ENCODE results near the gene MSH6. TPM values are rescaled to one million over a fixed set of nuclear protein-coding genes. Genes with fewer than 3 reads are reported as not detected.

MSH6 gene
- total RNA-seq, 1 experiment from 2014 or later: 275 TPM

DNA sequence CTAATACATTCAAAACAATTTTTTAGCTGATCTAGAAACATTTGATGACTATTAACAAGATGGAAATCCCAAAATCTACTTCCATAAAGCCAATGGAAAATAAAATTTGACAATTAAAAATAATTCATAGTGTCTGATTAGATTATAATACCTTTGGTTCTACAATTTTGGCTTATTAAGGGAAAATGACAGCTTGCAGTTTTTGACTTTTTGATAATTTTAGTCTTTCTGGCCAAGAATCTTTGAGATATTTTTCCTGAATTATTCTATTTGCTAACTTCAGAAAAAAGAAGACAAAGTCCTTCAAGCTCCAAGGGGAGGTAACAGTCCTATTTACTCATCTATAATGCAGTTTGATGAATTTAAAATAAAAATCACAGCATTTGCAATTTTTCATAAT lies 39.6 kb downstream of the MSH6 start:
- Mint-ChIP-seq H3K27me3 (ENCODE audit: low read depth) (no peaks in the 10 kb centered on the region), H3K9me3 (no peaks in the 10 kb centered on the region), H3K4me1 (no peaks in the 10 kb centered on the region), H3K4me3 (no peak overlapping the region), H3K27ac (no peak overlapping the region), H3K36me3 (peaks cover 63% of the 10 kb centered on the region)
- DNase-seq (ENCODE audit: low spot score) (no peak), ATAC-seq (no peak)
- TF ChIP-seq SMAD3 (CRISPR knock-in tag; IDR thresholded peaks at IDR 0.05; ENCODE audit: borderline replicate concordance) (no peak), ZNF219 (CRISPR knock-in tag; IDR thresholded peaks at IDR 0.05; ENCODE audit: borderline replicate concordance) (no peak), CBFB (CRISPR knock-in tag; IDR thresholded peaks at IDR 0.05; ENCODE audit: low read depth) (no peak), ZNF416 (CRISPR knock-in tag; IDR thresholded peaks at IDR 0.05) (no peak), FOXJ3 (CRISPR knock-in tag; IDR thresholded peaks at IDR 0.05; ENCODE audit: borderline replicate concordance) (no peak), RELA (CRISPR knock-in tag; IDR thresholded peaks at IDR 0.05; ENCODE audit: borderline replicate concordance) (no peak), ZNF232 (CRISPR knock-in tag; IDR thresholded peaks at IDR 0.05) (no peak), CREM (CRISPR knock-in tag; IDR thresholded peaks at IDR 0.05) (no peak), SMAD4 (CRISPR knock-in tag; IDR thresholded peaks at IDR 0.05) (no peak), ZNF138 (CRISPR knock-in tag; conservative IDR thresholded peaks at IDR 0.05) (no peak), ZNF396 (CRISPR knock-in tag; IDR thresholded peaks at IDR 0.05; ENCODE audit: borderline replicate concordance) (no peak)
- TF ChIP-seq, protein P1, sequence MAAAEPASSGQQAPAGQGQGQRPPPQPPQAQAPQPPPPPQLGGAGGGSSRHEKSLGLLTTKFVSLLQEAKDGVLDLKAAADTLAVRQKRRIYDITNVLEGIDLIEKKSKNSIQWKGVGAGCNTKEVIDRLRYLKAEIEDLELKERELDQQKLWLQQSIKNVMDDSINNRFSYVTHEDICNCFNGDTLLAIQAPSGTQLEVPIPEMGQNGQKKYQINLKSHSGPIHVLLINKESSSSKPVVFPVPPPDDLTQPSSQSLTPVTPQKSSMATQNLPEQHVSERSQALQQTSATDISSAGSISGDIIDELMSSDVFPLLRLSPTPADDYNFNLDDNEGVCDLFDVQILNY (CRISPR knock-in tag; IDR thresholded peaks at IDR 0.05): no peak
- TF ChIP-seq, protein P2, sequence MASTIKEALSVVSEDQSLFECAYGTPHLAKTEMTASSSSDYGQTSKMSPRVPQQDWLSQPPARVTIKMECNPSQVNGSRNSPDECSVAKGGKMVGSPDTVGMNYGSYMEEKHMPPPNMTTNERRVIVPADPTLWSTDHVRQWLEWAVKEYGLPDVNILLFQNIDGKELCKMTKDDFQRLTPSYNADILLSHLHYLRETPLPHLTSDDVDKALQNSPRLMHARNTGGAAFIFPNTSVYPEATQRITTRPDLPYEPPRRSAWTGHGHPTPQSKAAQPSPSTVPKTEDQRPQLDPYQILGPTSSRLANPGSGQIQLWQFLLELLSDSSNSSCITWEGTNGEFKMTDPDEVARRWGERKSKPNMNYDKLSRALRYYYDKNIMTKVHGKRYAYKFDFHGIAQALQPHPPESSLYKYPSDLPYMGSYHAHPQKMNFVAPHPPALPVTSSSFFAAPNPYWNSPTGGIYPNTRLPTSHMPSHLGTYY (CRISPR knock-in tag; IDR thresholded peaks at IDR 0.05): no peak
- TF ChIP-seq, protein P3, sequence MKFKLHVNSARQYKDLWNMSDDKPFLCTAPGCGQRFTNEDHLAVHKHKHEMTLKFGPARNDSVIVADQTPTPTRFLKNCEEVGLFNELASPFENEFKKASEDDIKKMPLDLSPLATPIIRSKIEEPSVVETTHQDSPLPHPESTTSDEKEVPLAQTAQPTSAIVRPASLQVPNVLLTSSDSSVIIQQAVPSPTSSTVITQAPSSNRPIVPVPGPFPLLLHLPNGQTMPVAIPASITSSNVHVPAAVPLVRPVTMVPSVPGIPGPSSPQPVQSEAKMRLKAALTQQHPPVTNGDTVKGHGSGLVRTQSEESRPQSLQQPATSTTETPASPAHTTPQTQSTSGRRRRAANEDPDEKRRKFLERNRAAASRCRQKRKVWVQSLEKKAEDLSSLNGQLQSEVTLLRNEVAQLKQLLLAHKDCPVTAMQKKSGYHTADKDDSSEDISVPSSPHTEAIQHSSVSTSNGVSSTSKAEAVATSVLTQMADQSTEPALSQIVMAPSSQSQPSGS (CRISPR knock-in tag; IDR thresholded peaks at IDR 0.05; ENCODE audit: borderline replicate concordance, low read depth): no peak
- CTCF ChIA-PET: no interaction called here
- POLR2A ChIA-PET: no interaction called here

DNA sequence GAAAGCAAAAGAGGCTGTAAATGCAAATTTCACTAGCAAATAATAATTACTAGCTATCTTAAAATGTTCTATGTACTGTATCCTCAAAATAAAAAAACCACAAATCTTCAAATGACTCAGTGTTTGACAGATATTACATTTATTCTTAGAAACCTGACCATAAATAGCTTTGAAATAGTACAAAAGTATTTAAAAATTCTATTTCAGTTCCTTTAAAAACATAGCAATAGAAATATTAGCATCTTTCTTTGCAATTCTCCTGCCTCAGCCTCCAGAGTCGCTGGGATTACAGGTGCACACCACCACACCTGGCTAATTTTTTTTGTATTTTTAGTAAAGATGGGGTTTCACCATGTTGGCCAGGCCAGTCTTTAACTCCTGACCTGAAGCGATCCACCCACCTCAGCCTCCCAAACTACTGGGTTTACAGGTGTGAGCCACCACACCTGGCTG lies 50.6 kb downstream of the MSH6 start:
- no peak for ATAC-seq
- Mint-ChIP-seq H3K27ac (no peak overlapping the region), H3K36me3 (peaks cover 52% of the 10 kb centered on the region), H3K9me3 (no peaks in the 10 kb centered on the region), H3K27me3 (ENCODE audit: low read depth) (no peaks in the 10 kb centered on the region), H3K4me3 (no peak overlapping the region), H3K4me1 (no peaks in the 10 kb centered on the region)
- POLR2A ChIA-PET: interaction anchor here (0.6 kb wide), 1 partner anchor 49 kb away, joined by 3 read pairs; no protein-coding TSS in a partner anchor
- CTCF ChIA-PET: no interaction called here
- no peak for DNase-seq (ENCODE audit: low spot score)
- TF ChIP-seq ZNF416 (CRISPR knock-in tag; IDR thresholded peaks at IDR 0.05) (no peak), NR1H2 (CRISPR knock-in tag; IDR thresholded peaks at IDR 0.05) (no peak), NFATC4 (CRISPR knock-in tag; IDR thresholded peaks at IDR 0.05) (no peak), ESRRA (CRISPR knock-in tag; IDR thresholded peaks at IDR 0.05; ENCODE audit: borderline replicate concordance) (no peak), ZNF396 (CRISPR knock-in tag; IDR thresholded peaks at IDR 0.05; ENCODE audit: borderline replicate concordance) (no peak), CBFB (CRISPR knock-in tag; IDR thresholded peaks at IDR 0.05; ENCODE audit: low read depth) (no peak), ZNF671 (CRISPR knock-in tag; IDR thresholded peaks at IDR 0.05) (no peak), SP1 (CRISPR knock-in tag; conservative IDR thresholded peaks at IDR 0.05) (no peak)
- TF ChIP-seq, protein P4, sequence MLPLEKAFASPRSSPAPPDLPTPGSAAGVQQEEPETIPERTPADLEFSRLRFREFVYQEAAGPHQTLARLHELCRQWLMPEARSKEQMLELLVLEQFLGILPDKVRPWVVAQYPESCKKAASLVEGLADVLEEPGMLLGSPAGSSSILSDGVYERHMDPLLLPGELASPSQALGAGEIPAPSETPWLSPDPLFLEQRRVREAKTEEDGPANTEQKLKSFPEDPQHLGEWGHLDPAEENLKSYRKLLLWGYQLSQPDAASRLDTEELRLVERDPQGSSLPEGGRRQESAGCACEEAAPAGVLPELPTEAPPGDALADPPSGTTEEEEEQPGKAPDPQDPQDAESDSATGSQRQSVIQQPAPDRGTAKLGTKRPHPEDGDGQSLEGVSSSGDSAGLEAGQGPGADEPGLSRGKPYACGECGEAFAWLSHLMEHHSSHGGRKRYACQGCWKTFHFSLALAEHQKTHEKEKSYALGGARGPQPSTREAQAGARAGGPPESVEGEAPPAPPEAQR (CRISPR knock-in tag; IDR thresholded peaks at IDR 0.05): no peak
- TF ChIP-seq, protein P5, sequence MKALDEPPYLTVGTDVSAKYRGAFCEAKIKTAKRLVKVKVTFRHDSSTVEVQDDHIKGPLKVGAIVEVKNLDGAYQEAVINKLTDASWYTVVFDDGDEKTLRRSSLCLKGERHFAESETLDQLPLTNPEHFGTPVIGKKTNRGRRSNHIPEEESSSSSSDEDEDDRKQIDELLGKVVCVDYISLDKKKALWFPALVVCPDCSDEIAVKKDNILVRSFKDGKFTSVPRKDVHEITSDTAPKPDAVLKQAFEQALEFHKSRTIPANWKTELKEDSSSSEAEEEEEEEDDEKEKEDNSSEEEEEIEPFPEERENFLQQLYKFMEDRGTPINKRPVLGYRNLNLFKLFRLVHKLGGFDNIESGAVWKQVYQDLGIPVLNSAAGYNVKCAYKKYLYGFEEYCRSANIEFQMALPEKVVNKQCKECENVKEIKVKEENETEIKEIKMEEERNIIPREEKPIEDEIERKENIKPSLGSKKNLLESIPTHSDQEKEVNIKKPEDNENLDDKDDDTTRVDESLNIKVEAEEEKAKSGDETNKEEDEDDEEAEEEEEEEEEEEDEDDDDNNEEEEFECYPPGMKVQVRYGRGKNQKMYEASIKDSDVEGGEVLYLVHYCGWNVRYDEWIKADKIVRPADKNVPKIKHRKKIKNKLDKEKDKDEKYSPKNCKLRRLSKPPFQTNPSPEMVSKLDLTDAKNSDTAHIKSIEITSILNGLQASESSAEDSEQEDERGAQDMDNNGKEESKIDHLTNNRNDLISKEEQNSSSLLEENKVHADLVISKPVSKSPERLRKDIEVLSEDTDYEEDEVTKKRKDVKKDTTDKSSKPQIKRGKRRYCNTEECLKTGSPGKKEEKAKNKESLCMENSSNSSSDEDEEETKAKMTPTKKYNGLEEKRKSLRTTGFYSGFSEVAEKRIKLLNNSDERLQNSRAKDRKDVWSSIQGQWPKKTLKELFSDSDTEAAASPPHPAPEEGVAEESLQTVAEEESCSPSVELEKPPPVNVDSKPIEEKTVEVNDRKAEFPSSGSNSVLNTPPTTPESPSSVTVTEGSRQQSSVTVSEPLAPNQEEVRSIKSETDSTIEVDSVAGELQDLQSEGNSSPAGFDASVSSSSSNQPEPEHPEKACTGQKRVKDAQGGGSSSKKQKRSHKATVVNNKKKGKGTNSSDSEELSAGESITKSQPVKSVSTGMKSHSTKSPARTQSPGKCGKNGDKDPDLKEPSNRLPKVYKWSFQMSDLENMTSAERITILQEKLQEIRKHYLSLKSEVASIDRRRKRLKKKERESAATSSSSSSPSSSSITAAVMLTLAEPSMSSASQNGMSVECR (CRISPR knock-in tag; IDR thresholded peaks at IDR 0.05; ENCODE audit: borderline replicate concordance): no peak
- TF ChIP-seq, protein P6, sequence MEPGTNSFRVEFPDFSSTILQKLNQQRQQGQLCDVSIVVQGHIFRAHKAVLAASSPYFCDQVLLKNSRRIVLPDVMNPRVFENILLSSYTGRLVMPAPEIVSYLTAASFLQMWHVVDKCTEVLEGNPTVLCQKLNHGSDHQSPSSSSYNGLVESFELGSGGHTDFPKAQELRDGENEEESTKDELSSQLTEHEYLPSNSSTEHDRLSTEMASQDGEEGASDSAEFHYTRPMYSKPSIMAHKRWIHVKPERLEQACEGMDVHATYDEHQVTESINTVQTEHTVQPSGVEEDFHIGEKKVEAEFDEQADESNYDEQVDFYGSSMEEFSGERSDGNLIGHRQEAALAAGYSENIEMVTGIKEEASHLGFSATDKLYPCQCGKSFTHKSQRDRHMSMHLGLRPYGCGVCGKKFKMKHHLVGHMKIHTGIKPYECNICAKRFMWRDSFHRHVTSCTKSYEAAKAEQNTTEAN (CRISPR knock-in tag; IDR thresholded peaks at IDR 0.05): no peak
